ENCODE results near the gene TMC3.
A peak's percentile ranks its signal among the peaks of the same experiment; 100 is the strongest.

Gene TMC3

GRCh38 chr15:81297603-81298575 lies 76.1 kb downstream of the TMC3 start:
- DNase-seq (ENCODE audit: low spot score) = no peak

DNA sequence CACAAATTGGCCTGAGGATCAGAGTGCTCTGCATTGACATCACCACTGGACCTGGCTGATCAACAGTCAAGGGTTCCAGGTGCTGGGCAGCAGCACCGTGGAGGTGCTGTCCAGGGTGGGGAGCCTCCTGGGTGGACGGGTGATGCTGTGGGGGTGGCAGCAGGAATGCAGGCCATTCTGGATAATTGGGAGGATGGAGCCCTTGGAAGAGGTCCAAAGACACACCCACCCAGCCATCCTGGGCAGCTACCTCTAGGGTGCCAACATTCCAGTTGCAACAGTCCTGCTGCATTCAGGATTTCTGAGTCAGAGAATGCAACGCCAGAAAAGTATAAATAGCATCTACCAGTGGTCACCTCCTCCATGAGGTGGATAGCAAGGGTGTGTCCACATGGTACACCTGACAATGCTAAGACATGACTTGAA lies 76.9 kb downstream of the TMC3 start:
- no peak for DNase-seq (ENCODE audit: low spot score)

- peak; percentile 25 for DNase-seq (ENCODE audit: low spot score)
Measured at GRCh38 chr15:81296673-81297072, 77.3 kb downstream of the TMC3 start.

GRCh38 chr15:81296186-81296585 lies 77.8 kb downstream of the TMC3 start:
- DNase-seq (ENCODE audit: low spot score) = peak; percentile 16

DNA sequence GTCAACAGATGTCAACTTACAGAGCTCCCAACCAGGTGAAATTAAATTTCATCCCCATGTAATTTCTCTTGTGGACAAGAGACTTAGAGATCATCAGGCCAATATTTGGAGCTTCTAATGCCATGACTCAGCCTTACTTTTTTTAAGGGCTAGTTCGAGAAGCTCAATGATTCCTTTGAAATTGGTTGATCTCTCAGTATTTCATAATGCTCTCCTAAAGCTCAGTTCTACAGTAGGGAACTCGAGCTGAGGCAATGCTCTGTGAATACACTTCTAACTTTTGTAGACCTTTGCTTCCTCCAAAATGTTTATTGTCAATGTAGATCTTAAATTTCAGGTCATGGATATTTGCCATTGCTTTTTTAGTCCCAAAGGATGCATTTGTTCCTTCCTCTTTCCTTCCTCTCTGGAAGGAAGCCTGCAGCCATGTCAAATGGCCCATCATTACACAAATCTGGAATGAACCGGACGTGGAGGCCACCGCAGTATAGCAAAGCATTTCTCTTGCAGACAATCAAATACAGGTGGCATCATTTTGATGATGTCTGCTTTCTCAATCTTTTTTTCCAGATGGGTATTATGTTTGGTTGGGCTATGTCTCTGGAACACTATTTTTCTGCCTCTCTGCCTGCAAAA lies 78.4 kb downstream of the TMC3 start:
- no peak for DNase-seq (ENCODE audit: low spot score)

GRCh38 chr15:81294516-81294880 lies 79.5 kb downstream of the TMC3 start:
- DNase-seq (ENCODE audit: low spot score) = no peak

- no peak for DNase-seq (ENCODE audit: low spot score)
Measured at GRCh38 chr15:81293728-81294515, 80.1 kb downstream of the TMC3 start.

DNA sequence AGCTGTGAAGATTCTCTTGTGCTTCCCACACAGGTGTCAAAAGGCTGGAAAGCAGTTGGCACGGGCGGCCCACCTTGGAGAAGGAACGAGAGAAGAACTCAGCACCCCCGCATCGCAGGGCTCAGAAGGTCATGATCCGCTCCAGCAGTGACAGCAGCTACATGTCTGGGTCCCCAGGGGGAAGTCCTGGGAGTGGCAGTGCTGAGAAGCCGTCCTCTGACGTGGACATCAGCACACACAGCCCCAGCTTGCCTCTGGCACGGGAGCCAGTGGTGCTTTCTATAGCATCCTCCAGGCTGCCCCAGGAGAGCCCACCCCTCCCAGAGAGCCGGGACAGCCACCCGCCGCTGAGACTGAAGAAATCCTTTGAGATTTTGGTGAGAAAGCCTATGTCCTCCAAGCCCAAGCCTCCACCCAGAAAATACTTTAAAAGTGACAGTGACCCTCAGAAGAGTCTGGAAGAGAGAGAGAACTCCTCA lies 81.5 kb downstream of the TMC3 start:
- no peak for DNase-seq (ENCODE audit: low spot score)

- no peak for DNase-seq (ENCODE audit: low spot score)
Measured at GRCh38 chr15:81291916-81292522, 82.0 kb downstream of the TMC3 start.

- no peak for DNase-seq (ENCODE audit: low spot score)
Measured at GRCh38 chr15:81289910-81290309, 84.1 kb downstream of the TMC3 start.

DNA sequence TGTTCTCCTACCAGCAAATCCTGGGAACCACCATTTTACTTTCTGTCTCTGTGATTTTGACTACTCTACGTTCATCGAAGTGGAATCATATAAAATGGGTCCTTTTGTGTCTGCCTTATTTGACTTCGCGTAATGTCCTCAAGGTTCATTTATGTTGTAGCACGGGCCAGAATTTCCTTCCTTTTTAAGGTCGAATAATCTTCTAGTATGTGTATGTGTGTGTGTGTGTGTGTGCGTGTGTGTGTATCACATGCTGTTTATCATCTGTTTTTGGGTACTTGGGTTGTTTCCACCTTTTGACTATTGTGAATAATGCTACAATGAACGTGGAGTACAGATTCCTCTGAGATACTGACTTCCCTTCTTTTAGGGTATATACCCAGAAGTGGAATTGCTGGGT lies 85.4 kb downstream of the TMC3 start:
- no peak for DNase-seq (ENCODE audit: low spot score)

DNA sequence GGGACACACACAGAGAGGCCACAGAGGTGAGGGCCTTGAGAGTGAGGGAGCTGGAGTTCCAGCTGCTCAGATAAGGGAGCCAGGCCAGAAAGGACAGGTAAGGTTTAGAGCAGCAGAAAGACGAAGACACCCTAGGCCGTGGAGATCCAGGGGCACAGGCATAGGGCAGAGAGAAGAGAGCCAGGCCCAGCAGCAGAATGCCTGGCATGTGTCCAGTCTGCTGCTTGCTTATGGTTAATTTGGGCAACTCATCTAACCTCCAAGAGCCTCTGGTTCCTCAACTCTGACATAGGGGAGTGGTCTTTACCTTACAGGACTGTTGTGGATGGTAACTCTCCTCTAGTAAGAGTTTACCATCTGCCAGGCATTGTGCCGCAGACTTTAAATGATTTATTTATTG lies 86.0 kb downstream of the TMC3 start:
- peak; percentile 55 for DNase-seq (ENCODE audit: low spot score)

DNA sequence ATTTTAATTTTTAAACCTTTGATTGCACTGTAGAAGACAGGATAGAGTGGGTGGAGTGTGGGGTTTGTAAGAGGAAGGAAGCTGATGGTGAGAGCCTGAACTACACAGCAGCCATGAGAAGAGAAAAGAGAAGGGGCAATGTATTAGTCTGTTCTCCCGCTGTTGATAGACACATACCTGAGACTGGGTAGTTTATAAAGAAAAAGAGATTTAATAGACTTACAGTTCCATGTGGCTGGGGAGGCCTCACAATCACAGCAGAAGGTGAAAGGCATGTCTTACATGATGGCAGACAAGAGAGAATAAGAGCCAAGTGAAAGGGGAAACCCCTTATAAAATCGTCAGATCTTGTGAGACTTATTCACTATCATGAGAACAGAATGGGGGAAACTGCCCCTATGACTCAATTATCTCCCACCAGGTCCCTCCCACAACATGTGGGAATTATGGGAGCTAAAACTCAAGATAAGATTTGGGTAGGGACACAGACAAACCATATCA lies 87.3 kb downstream of the TMC3 start:
- DNase-seq (ENCODE audit: low spot score) = no peak

DNA sequence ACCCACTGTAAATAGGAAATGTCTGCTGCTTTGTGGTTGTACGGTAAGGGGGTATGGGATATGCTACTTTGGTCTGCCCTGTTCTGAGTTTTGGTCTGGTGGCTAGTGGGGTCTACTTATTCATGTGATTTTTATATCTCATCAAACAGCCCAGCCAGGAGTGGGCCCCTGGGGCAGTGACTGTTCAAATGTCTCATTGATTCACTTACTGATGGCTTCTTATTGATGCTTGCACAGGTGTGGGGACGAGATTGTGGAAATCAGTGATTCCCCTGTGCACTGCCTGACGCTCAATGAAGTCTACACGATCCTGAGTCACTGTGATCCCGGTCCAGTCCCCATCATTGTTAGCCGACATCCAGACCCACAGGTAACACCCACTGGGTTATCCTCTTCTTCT lies 88.6 kb downstream of the TMC3 start:
- DNase-seq (ENCODE audit: low spot score) = no peak

DNA sequence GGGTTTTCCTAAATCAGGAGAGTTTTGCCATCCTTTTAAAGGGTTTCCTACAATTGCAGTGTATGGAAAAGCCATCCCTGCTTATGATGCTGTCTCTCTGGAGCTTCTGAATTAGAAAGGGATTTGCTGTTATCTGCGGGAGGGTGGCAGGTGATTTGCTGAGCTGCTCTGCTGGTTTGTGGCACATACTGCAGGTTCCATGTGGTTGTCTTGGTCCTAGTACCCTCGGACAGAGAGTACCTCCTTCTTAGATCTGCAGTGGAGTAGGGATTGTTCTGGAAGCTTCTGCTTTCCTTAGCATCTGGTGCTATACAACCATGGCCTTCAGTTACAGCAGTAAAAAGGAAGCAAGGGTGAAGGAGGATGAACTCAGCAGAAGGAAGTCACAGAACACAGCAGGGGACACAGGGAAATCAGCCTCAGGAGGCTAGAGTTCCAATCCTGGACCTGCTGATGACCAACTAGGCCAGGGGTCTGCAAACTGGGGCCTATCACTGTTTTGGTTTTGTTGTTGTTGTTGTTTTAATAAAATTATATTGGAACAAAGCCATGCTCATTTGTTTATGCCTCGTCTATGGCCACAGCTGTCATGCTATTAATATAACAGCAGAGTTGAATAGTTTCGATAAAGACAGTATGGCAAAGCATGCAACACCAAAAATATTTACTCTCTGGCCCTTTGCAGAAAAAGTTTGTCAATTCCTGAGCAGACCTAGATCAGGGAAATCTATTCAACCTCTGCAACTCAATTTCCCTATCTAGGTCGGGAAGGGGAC lies 89.6 kb downstream of the TMC3 start:
- DNase-seq (ENCODE audit: low spot score) = no peak

- DNase-seq (ENCODE audit: low spot score) = no peak
Measured at GRCh38 chr15:81282911-81283310, 91.1 kb downstream of the TMC3 start.

DNA sequence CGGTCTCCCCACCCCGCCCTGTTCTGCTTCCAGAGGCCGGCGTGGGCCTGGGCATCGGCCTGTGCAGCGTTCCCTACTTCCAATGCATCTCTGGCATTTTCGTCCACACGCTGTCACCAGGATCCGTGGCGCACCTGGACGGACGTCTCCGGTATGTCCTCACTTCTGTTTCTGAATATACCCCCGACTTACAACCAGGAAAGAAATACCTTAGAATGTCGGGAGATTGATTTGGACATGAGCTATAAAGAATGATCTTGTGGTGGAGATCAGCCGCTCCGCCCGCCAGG lies 91.5 kb downstream of the TMC3 start:
- no peak for DNase-seq (ENCODE audit: low spot score)

DNA sequence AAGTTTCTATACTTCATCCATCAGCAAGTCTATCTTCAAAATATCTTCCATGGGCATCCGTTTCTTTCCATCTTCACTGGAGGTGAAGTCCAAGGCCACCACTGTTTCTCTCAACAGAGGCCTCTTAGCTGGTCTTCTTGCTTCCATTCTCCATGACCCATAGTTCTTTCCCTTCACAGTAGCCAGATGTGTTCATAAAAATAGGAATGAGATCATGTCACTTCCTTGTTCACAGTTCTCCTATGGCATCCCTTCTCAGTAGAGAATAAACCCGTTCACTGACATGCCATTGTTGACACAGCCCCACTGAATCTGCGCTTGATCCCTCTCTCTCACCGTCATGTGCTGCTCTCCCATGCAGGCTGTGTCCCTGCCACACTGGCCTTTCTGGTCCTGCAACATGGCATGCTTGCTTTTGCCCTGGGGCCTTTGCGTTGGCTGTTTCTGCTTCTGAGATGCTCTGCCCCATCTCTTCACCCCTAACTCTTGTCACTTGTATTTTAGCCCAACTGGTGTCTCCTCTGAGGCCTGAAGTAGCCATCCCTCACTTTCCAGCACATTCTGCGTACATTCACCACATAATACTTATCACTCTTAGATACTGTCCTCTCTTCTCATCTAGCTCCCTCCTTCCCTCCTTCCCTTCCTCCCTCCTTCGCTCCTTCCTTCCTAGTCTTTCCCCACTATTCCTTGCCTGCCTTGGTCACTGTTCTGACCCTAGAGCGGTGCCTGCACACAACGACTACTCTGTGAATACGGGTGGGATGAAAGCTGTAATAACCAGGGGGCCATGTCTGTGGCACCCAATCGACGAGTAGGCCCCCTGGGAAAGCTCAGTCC lies 92.0 kb downstream of the TMC3 start:
- no peak for DNase-seq (ENCODE audit: low spot score)

GRCh38 chr15:81281456-81281735 lies 92.6 kb downstream of the TMC3 start:
- DNase-seq (ENCODE audit: low spot score) = no peak
